Central memory CD8-positive, alpha-beta T cell (primary cell): ENCODE results near the gene TMEM164.
A peak's percentile ranks its signal among the peaks of the same experiment; 100 is the strongest.

Source experiments
- ATAC-seq: fragments of 150-1000 bp; cut with Tn5 transposase; replicated peaks from 2 replicates; pipeline ENCODE4 v1.10.0; 2022; ENCODE audit warnings: mild to moderate bottlenecking, moderate FRiP score, moderate number of reproducible peaks; ENCODE audit not compliant: poor library complexity, severe bottlenecking; ENCODE audit errors: extremely low read depth
- DNase-seq, 2 donors: peaks; one replicate each; pipeline ENCODE4 v3.0.0; 2021; ENCODE audit warnings: low spot score in 2 of 2
- H3K27ac Mint-ChIP-seq: one replicate; pipeline ENCODE4 v1.8.0; 2022; ENCODE audit warnings: low read depth, mild to moderate bottlenecking, moderate library complexity, mixed read lengths
- H3K27me3 Mint-ChIP-seq: one replicate; pipeline ENCODE4 v1.8.0; 2022; ENCODE audit warnings: mixed read lengths
- H3K36me3 Mint-ChIP-seq: one replicate; pipeline ENCODE4 v1.8.0; 2022; ENCODE audit warnings: mild to moderate bottlenecking, moderate library complexity, mixed read lengths; ENCODE audit not compliant: insufficient read depth
- H3K4me1 Mint-ChIP-seq: one replicate; pipeline ENCODE4 v1.8.0; 2022; ENCODE audit warnings: mixed read lengths
- H3K4me3 Mint-ChIP-seq: one replicate; pipeline ENCODE4 v1.8.0; 2022; ENCODE audit warnings: mild to moderate bottlenecking, moderate library complexity, mixed read lengths
- H3K9me3 Mint-ChIP-seq: one replicate; pipeline ENCODE4 v1.8.0; 2022; ENCODE audit warnings: mixed read lengths

TMEM164 gene

DNA sequence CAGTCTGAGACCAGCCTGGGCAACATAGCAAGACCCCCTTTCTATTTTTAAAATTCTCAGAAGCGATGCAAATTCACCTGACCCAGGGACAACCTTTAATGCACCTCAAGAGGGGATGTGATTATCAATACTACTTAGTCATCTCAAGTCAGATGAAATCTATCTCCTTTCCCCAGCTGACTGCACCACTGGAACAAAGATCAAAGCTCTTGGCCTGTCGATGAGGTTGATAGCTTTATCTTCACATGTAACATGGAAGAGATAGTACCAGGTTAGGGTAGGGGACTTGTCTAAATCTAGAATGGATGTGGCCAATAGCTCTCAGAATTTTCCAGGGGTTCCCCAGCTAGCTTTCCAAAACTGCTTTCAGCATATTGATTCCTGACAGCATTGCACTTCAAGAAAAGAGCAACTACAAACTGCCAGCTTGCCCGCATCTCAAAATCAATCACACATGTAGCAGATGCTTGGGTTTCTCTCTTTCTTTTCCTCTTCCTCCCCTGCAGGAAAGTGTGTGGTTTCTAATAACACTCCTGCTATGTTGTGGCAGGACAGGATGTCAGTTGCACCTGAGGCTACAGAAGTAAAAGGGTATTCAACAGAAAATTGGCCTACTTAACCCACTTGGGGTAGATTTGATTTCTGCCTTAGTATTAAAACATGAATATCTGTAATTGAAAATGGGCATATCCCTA is 12.2 kb upstream of the TMEM164 start:
- H3K27ac Mint-ChIP-seq: peak overlapping the region; percentile 46
- peak overlapping the region; percentile 1 for H3K4me3 Mint-ChIP-seq
- peak; percentile 36 for ATAC-seq
- H3K36me3 Mint-ChIP-seq: no peaks in the 10 kb centered on the region
- no peaks in the 10 kb centered on the region for H3K27me3 Mint-ChIP-seq
- peaks cover 29% of the 10 kb centered on the region for H3K4me1 Mint-ChIP-seq
- H3K9me3 Mint-ChIP-seq: no peaks in the 10 kb centered on the region
- DNase-seq: no peak

DNA sequence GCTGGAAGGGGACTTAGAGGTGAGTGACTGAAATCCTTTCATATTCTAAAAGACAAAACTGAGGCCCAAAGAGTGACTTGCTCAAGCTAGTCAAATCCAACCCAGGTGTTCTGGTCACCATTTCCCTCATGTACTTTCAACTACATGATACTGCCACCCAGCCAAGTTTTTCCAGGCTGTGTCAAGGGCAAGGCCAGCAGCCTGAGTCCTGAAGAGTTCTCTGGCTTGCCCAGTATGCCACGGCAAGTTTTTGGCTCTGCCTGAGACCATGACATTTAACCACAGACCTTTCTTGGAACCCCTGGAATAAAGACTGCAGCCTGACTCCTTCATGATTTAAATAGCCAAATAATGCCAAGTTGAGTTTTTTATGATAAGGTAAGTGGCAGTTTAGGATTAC is 10.7 kb upstream of the TMEM164 start:
- H3K9me3 Mint-ChIP-seq: no peaks in the 10 kb centered on the region
- ATAC-seq (no peak), DNase-seq (no peak)
- H3K4me3 Mint-ChIP-seq: no peak overlapping the region
- peaks cover 29% of the 10 kb centered on the region for H3K4me1 Mint-ChIP-seq
- no peaks in the 10 kb centered on the region for H3K27me3 Mint-ChIP-seq
- H3K27ac Mint-ChIP-seq: no peak overlapping the region
- H3K36me3 Mint-ChIP-seq: no peaks in the 10 kb centered on the region

DNA sequence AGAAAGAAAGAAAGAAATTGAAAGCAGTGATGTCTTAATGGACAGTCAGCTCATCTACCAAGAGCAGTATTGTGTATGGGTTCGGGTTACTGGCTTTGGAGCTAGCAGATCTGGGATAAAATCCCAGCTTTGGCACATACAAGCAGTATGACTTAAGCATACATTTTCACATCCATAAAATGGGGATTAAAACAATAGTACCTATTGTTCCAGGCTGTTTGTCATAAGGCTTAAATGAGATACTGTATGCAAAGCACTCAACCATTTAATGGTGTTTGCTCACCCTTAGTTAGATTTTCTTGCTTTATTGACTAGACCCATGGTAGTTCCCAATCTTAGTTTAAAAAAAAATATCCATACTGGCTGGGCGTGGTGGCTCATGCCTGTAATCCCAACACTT is 7.8 kb upstream of the TMEM164 start:
- no peak for ATAC-seq
- H3K4me3 Mint-ChIP-seq: no peak overlapping the region
- no peak for DNase-seq
- H3K4me1 Mint-ChIP-seq: peaks cover 18% of the 10 kb centered on the region
- H3K36me3 Mint-ChIP-seq: no peaks in the 10 kb centered on the region
- no peaks in the 10 kb centered on the region for H3K27me3 Mint-ChIP-seq
- no peak overlapping the region for H3K27ac Mint-ChIP-seq
- H3K9me3 Mint-ChIP-seq: no peaks in the 10 kb centered on the region

DNA sequence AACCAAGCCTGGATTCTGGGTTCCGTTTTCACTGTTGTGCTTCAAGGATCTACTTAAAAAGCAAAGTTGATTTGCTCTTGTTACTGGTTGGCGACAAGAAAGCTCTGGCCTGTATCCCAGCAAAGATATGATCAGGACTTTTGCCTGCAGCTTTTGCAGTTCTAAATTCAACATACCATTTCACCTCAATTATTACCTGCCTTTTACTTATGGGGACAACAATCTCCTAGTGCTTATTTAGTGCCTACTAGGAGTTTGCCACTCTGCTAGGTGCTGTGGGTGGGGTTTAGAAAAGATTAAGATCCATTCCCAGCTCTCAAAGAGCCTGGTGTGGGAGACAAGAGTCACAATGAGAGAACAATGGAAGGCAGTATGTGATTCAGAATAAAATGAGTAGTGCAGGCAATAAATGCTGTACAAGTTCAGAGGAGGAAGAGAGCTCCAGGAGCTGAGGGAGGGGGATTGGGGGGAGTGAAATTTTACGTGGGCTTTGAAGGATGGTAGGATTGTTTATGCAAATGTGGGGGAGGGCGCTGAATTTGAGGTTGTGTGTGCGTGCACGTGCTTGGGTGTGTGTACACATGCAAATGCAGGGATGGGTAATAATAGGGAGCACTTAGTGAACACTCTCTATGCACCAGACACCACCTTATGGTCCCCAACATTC is 5.0 kb upstream of the TMEM164 start:
- DNase-seq (no peak), ATAC-seq (no peak)
- Mint-ChIP-seq H3K4me3 (no peak overlapping the region), H3K27ac (no peak overlapping the region), H3K27me3 (no peaks in the 10 kb centered on the region), H3K4me1 (peaks cover 13% of the 10 kb centered on the region), H3K36me3 (peaks cover 5% of the 10 kb centered on the region), H3K9me3 (no peaks in the 10 kb centered on the region)

DNA sequence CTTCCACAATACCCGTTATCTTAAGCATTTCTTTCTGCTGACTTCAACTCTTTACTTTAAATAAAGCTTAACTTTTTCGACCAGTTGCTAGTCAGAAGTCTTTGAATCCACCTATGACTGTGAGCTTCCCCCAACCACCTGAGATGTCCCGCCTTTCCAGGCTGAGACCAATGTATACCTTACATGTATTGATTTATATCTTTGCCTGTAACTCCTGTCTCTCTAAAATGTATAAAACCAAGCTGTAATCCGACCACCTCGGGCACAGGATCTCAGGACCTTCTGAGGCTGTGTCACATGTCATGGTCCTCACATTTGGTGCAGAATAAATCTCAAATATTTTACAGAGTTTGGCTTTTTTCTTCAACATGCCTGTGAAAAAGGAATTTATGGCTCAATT is 2.9 kb upstream of the TMEM164 start:
- Mint-ChIP-seq H3K4me3 (no peak overlapping the region), H3K4me1 (peaks cover 25% of the 10 kb centered on the region), H3K27me3 (no peaks in the 10 kb centered on the region), H3K27ac (no peak overlapping the region), H3K36me3 (peaks cover 5% of the 10 kb centered on the region), H3K9me3 (no peaks in the 10 kb centered on the region)
- ATAC-seq (no peak), DNase-seq (no peak)

DNA sequence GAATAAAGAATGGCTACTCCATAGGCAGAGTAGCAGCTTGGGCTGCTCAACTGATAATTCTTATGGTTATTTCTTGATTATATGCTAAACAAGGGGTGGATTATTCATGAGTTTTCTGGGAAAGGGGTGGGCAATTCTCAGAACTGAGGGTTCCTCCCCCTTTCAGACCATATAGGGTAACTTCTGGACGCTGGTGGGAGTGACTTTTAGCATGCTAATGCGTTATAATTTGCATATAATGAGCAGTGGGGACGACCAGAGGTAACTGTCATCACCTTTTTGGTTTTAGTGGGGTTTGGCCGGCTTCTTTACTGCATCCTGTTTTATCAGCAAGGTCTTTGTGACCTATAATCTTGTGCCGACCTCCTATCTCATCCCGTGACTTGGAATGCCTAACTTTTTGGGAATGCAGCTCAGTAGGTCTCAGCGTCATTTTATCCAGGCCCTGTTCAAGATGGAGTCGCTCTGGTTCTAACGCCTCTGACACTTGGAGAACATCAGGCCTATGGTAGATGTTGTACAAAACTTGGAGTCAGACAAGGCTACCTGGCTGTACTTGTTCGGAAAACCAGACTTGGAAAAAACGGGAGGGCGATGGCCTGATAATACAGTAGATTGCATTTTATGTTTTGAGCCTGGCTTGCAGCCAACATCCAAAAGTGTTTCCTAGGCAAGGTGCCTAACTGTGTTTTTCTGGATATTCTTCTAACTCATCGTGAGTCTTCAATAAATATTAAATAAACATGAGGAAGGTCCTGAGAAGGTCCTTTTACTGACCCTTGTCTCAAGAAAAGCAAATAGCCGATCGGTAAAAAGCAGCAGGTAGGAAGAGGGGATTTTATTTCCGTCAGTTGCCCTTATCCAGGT is 1.8 kb upstream of the TMEM164 start:
- peak overlapping the region; percentile 95 for H3K4me3 Mint-ChIP-seq
- peaks cover 33% of the 10 kb centered on the region for H3K4me1 Mint-ChIP-seq
- DNase-seq: no peak
- no peak for ATAC-seq
- no peaks in the 10 kb centered on the region for H3K27me3 Mint-ChIP-seq
- no peaks in the 10 kb centered on the region for H3K9me3 Mint-ChIP-seq
- H3K36me3 Mint-ChIP-seq: peaks cover 5% of the 10 kb centered on the region
- peak overlapping the region; percentile 94 for H3K27ac Mint-ChIP-seq

DNA sequence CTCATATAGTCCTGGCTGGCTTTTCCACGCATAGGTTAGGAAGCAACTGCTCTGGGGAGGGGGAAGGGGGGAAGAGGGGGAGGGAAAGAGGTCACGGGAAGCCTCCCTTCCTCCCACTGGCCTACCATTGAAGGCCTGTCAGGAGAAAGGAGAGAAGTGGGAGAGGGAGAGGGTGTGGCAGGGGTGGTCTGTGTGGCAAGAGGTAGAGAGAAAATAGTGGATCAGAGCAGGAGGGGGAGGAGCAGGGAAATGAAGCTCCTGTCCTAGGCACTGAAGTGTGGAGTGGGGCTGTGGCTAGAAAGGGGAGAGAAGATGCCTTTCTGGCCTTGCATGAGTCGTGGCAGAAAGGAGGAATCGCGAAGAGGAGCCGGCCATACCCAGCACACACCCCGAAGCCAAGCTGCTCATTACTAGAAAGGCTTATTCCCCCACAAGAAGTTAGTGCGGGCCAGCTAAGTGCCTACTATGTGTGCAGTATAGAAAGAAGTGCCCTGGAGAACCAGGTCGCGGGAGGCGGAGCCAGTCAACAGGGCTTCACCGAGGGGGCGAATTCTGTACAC is 1.1 kb upstream of the TMEM164 start:
- H3K9me3 Mint-ChIP-seq: no peaks in the 10 kb centered on the region

DNA sequence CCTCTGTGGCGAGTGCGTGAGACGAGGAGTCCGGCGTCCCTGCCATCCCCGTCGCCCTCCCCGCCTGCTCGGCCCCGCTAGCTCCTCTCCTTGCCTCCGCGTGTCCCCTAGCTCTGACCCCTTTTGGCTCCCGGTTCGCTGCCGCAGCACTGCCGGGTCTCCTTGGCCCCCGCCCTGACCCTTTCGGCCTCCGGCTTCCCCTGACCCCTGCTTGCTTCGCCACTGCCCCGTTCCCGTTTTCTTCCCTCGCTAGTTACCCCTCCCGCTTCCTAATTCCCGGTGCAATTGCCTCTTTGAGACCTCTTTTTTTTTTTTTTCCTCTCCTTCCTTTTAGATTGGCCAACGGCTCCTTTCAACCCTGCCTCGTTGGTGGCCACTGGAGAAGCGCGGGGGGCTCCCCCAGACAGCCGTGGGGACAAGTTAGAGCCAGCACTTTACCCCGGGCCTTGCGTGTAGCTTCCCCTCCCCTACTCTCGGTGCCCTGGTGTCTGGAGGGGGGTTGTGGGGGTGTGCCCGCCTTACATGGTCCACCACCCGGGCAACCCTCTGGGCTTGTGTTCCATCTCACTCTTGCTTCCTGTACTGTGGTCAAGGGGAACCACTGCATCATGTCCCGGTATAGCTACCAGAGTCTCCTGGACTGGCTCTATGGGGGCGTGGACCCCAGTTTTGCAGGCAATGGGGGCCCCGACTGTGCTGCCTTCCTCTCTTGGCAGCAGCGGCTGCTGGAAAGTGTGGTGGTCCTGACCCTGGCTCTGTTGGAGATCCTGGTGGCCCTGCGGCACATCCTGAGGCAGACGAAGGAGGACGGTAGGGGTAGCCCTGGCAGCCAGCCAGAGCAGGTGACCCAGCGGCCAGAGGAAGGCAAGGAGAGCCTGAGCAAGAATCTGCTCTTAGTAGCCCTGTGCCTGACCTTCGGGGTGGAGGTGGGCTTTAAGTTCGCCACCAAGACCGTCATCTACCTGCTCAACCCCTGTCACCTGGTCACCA is 548 bp downstream of the TMEM164 start:
- H3K36me3 Mint-ChIP-seq: peaks cover 5% of the 10 kb centered on the region
- peak overlapping the region; percentile 91 for H3K27ac Mint-ChIP-seq
- H3K4me1 Mint-ChIP-seq: peaks cover 46% of the 10 kb centered on the region
- DNase-seq (peak in 1 of 2 donors; percentile 12), ATAC-seq (peak; percentile 9)
- H3K4me3 Mint-ChIP-seq: peak overlapping the region; percentile 95
- H3K27me3 Mint-ChIP-seq: no peaks in the 10 kb centered on the region
- no peaks in the 10 kb centered on the region for H3K9me3 Mint-ChIP-seq

More for the DNA sequence above, 1.1 kb upstream of the TMEM164 start:
- no peak for DNase-seq
- no peaks in the 10 kb centered on the region for H3K27me3 Mint-ChIP-seq
- H3K4me3 Mint-ChIP-seq: peak overlapping the region; percentile 95
- peak overlapping the region; percentile 94 for H3K27ac Mint-ChIP-seq
- no peak for ATAC-seq
- H3K4me1 Mint-ChIP-seq: peaks cover 37% of the 10 kb centered on the region
- H3K36me3 Mint-ChIP-seq: peaks cover 5% of the 10 kb centered on the region

GRCh38 chrX:110004215-110004614 is 1.3 kb downstream of the TMEM164 start:
- H3K4me1 Mint-ChIP-seq: peaks cover 49% of the 10 kb centered on the region
- H3K9me3 Mint-ChIP-seq: no peaks in the 10 kb centered on the region
- no peak for ATAC-seq
- H3K36me3 Mint-ChIP-seq: peaks cover 7% of the 10 kb centered on the region
- H3K27ac Mint-ChIP-seq: no peak overlapping the region
- no peak for DNase-seq
- H3K27me3 Mint-ChIP-seq: no peaks in the 10 kb centered on the region
- H3K4me3 Mint-ChIP-seq: peak overlapping the region; percentile 58

GRCh38 chrX:110004731-110005369 is 1.9 kb downstream of the TMEM164 start:
- Mint-ChIP-seq H3K9me3 (no peaks in the 10 kb centered on the region), H3K27ac (no peak overlapping the region), H3K4me1 (peaks cover 53% of the 10 kb centered on the region), H3K4me3 (peak overlapping the region; percentile 58), H3K27me3 (no peaks in the 10 kb centered on the region), H3K36me3 (peaks cover 10% of the 10 kb centered on the region)
- no peak for ATAC-seq
- DNase-seq: no peak

DNA sequence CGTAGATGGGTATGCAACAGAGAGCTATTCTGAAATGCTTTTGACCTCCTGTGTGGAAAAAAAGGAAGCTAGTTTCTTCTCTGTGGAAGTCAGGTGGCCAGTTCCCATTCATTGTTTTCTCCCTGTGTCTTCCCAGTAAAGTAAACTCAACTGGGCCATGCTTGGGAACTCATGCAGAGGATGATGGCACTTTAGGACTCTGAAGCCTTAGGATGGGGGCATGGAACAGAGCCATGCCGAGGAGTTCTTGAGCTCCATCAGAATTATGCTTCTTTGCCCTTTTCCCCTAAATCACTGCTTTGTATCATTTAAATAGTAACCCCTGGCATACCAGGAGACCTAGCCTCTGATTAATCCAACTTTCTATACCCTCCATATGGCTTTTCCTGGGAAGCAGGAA is 3.2 kb downstream of the TMEM164 start:
- Mint-ChIP-seq H3K27ac (no peak overlapping the region), H3K9me3 (no peaks in the 10 kb centered on the region), H3K36me3 (peaks cover 15% of the 10 kb centered on the region), H3K4me1 (peaks cover 53% of the 10 kb centered on the region), H3K4me3 (no peak overlapping the region), H3K27me3 (no peaks in the 10 kb centered on the region)
- ATAC-seq (no peak), DNase-seq (no peak)
